ENCODE measurements around the gene CHRM2. TPM values are rescaled to one million over a fixed set of nuclear protein-coding genes. Genes with fewer than 3 reads are reported as not detected.

CHRM2 gene
- total RNA-seq, 1 experiment from 2014 or later: 0.17 TPM

DNA sequence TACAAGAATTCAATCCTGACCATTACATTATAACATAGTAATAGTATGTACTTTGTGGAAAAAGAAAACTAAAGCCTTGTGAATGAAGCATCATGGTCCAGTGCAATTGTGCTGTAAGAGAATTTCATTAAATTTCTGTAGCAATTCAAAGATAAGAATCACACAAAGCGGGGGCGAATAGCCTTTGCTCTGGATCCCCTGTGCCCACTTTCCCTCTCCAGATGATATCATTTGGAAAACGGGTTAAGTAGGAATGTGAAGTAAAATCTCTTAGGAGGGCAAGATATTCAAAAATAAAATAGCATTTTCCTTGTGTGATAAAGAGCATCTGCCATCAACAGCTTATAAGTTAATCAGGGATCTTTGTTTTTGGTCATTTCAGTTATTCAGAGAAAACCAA, 177.1 kb downstream of the CHRM2 start:
- no peaks in the 10 kb centered on the region for H3K36me3 ChIP-seq (ENCODE audit: low read depth)
- H3K4me1 ChIP-seq (replicated peaks; ENCODE audit: insufficient read depth): no peaks in the 10 kb centered on the region
- no peaks in the 10 kb centered on the region for H3K9me2 ChIP-seq (ENCODE audit: insufficient read depth)
- H4K20me1 ChIP-seq (ENCODE audit: insufficient read depth): no peaks in the 10 kb centered on the region
- H3K27me3 ChIP-seq (ENCODE audit: insufficient read depth, low read depth): no peaks in the 10 kb centered on the region
- TF ChIP-seq EZH2 (IDR thresholded peaks at IDR 0.05; ENCODE audit: low read depth): no peak
- TF ChIP-seq, protein P1, sequence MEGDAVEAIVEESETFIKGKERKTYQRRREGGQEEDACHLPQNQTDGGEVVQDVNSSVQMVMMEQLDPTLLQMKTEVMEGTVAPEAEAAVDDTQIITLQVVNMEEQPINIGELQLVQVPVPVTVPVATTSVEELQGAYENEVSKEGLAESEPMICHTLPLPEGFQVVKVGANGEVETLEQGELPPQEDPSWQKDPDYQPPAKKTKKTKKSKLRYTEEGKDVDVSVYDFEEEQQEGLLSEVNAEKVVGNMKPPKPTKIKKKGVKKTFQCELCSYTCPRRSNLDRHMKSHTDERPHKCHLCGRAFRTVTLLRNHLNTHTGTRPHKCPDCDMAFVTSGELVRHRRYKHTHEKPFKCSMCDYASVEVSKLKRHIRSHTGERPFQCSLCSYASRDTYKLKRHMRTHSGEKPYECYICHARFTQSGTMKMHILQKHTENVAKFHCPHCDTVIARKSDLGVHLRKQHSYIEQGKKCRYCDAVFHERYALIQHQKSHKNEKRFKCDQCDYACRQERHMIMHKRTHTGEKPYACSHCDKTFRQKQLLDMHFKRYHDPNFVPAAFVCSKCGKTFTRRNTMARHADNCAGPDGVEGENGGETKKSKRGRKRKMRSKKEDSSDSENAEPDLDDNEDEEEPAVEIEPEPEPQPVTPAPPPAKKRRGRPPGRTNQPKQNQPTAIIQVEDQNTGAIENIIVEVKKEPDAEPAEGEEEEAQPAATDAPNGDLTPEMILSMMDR (conservative IDR thresholded peaks at IDR 0.05): no peak
- POLR2A ChIA-PET (ENCODE audit: unreplicated experiment): no interaction called here
- no peak overlapping the region for H3K27ac ChIP-seq
- no peak overlapping the region for H3K4me2 ChIP-seq
- DNase-seq: no peak
- no peak overlapping the region for H2AFZ ChIP-seq
- H3K9me3 ChIP-seq (ENCODE audit: insufficient read depth, low read depth): no peaks in the 10 kb centered on the region
- no peak overlapping the region for H3K4me3 ChIP-seq
- intact Hi-C loops (cut with micrococcal nuclease; ENCODE audit: unreplicated experiment): no loop called here
- no peaks in the 10 kb centered on the region for H3K79me2 ChIP-seq (ENCODE audit: low read depth)
- CTCF ChIA-PET: no interaction called here
- no TSS peak for BruUV-seq (replicated peaks)
- H3F3A ChIP-seq (ENCODE audit: insufficient read depth, low read depth): no peaks in the 10 kb centered on the region

DNA sequence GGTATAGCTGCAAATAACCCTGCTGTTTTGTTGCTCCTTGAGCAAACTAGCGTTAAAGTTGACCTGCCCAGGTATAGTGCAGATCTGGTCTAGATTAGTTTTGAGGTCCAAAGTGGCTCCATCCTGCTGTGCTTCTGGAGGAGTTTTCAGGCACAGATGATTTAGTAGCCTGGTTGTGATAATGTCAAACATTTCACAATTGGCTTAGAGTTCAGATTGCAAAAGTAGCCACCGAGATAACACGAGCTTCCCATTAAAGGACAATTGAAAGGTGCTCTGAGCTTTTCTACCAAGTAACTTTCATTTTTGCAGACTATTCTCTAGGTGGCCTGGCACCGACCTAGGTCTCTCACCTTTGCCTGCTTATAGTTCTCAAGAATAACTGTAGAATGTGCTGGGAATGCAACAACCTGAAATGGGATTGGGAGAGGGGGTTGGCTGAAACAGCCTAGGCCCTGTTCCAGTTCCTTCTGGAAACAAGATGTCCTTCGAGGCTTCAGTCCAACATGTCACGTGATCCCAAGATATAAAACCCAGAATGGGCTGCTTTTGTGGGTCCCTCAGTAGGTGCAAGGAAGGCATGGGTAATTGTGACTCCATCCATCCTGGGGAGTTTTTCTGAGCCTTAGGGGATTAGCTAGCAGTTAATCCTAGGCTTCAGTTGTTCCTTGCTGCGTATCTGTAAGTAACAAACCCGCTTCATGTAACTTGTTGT, 201.0 kb downstream of the CHRM2 start:
- Histone ChIP-seq H3K4me2 (peak overlapping the region; percentile 20; the same call in 1 of the 2 replicates), H3K79me2 (ENCODE audit: low read depth) (no peaks in the 10 kb centered on the region), H3K4me3 (no peak overlapping the region), H3K27me3 (ENCODE audit: insufficient read depth, low read depth) (no peaks in the 10 kb centered on the region), H3K4me1 (replicated peaks; ENCODE audit: insufficient read depth) (peaks cover 5% of the 10 kb centered on the region; the same call in 1 of the 2 replicates), H3F3A (ENCODE audit: insufficient read depth, low read depth) (no peaks in the 10 kb centered on the region), H4K20me1 (ENCODE audit: insufficient read depth) (no peaks in the 10 kb centered on the region), H3K9me3 (ENCODE audit: insufficient read depth, low read depth) (no peaks in the 10 kb centered on the region; the same call in 1 of the 2 replicates), H3K9me2 (ENCODE audit: insufficient read depth) (no peaks in the 10 kb centered on the region), H3K27ac (no peak overlapping the region), H2AFZ (no peak overlapping the region), H3K36me3 (ENCODE audit: low read depth) (no peaks in the 10 kb centered on the region)
- ChIA-PET POLR2A (ENCODE audit: unreplicated experiment) (no interaction called here), CTCF (no interaction called here)
- intact Hi-C loops (cut with micrococcal nuclease; ENCODE audit: unreplicated experiment): no loop called here
- no peak for DNase-seq
- no TSS peak for BruUV-seq (replicated peaks)
- TF ChIP-seq, protein P1 (conservative IDR thresholded peaks at IDR 0.05): no peak
- no peak for TF ChIP-seq EZH2 (IDR thresholded peaks at IDR 0.05; ENCODE audit: low read depth)

Small RNA genes lying within 50 kb of the gene (microRNA-seq; reads per million reads assigned to microRNA genes)
- not detected for gene MIR490 (ENCODE audit: borderline number of aligned reads, borderline replicate concordance)

All from PC-9 (cell line).